GM18519 (cell line): ENCODE measurements around the gene BTBD2.

Experiments
- ATAC-seq: cut with Tn5 transposase; IDR thresholded peaks from one replicate; pipeline ENCODE4 v1.9.1; 2021; ENCODE audit warnings: mild to moderate bottlenecking, moderate library complexity; ENCODE audit not compliant: unreplicated experiment, low FRiP score

The BTBD2 gene

DNA sequence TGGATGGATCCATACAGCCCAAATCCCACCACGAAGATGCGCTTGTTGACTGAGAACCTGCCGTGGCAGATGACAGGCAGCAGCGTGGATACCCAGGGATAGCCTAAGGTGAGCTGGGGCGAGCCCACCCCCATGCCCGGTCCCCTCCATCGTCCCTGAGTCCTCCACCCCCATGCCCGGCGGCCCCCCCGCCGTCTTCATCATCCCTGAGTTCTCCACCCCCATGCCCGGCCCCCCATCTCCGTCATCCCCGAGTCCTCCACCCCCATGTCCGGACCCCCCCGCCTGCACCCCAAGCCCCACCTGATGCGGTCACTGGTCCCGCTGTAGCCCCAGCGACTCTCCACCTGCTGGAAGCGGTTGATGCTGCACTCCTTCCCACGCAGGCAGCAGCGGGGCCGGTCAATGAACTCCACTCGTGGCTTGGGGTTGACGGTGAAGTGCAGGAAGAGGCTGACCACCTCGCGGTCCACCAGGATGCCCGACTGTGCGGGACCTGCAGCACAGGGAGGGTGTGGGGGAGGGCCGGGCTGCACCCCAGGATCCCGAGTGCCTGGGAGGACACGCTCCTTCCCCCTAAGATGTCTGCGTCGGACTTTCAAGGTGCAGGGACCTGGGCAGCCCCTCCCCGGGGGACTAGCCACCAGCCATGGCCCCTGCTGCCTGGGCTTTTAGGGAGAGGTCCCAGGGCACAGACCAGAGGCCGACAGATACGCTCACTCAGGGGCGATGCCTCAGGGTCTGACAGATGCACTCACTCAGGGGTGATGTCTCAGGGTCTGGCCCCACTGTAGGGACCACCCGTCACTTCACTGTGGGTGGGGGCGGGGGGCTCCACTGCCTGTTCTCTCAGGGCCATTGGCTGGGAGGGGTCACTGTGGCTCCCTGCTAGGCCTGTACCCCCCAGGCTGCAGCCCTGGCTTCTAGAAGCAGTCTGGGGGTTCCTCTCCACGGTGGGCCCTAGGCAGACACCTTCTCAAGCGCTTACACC is 28.0 kb downstream of the BTBD2 start:
- no peak for ATAC-seq

DNA sequence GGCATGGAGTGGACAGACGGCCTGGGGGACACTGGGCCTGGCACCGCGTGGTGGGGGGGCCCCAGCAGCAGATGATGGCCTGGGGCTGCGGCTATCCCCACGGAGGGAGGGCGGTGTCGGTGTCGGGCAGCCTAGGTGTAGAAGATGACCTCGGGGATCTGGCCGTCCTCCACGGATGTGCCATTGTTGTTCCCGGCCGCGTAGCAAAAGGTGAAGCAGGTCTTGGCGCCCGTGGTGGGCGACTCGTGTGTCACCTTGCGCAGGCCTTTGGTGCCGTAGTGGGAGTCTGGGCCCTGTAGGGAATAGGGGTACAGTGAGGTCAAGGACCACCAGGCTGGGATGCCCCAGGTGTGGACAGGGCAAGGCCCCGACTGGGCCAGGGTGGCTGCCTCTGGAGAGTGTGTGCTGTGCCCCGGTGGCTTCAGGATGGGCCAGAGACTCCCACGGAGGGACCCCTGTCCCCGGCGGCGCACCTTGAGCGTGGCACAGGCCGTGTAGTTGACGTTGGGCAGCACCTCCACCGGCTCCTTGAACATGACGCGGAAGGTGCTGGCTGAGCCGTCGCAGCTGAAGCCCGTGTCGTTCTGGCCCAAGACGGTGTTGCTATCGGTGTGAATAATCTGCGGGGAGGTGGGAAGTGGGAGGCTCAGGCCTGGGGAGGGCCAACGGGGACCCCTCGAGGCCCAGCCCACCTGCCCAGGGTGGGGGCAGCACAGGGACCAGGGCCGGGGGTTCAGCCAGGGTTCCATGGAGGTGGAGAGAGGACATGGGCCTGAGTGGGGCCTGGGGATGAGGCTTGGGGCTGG is 29.0 kb downstream of the BTBD2 start:
- ATAC-seq = no peak

DNA sequence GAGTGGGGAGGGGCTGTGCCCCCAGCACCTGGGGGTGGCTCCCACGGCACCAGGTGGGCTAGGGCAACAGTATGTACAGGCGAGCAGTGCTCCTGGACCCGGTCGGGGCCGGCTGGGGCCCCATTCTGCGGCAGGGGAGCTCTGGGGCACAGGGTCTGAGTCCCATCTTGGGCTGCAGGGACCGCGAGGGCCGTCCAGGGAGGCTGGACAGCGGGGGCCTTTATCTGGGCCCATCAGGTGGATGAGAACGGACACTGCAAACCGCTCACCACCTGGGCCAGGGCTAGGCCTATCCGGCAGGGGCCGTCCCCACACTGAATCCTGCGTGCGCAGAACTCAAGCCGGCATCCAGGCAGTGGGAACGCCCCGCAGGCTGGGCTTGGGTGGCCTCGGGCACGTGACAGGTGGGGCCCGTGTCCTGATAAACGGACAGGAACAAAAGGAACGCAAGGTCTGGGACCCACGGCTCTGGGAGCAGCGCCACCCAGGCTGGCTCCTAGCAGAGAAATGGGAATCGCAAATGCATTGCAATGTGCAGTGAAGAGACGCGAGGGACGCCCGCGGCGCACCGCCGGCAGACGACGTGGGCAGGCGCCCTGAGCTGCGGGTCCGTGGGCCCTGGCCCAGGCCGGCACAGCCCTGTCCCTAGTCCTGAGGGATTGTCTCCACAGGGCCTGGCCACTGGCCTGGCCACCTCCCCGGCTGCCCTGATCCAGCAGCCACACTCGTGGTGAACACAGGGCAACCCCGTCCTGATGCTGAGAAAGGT is 29.7 kb downstream of the BTBD2 start:
- ATAC-seq = no peak

DNA sequence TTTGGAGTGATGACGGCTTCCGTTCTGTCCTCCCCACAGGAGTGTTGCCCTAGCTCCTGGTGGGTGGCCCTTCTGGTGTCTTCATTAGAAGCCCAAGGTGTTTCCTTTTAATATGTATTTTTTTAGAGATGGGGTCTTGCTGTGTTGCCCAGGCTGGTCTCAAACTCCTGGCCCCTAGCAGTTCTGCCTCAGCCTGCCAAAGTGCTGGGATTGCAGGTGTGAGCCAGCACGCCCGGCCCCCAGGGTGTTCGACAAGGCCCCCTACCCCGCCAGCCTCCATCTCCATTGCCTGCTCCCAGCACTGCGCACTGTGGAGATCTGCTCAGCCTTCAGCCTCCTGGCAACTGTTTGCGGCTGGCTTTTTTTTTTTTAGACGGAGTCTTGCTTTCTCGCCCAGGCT is 31.2 kb downstream of the BTBD2 start:
- no peak for ATAC-seq

DNA sequence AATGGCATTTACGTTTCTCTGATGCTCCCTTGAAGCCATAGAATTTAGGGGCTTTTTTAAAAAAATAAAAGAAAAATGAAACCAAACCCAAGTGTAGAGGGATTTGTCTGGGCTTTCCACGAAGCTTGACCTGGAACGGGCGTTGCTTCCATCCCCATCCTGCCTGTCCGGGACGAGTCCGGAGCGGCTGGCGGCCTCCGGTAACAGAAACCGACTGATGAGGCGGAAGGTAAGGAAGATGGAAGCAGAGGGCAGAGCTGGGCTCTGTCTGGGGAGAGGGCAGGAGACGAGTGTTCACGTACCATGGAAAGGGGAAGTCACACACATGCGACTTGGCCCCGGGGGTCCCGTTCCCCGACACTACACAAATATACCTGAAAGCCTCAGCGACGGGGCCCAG is 34.3 kb downstream of the BTBD2 start:
- ATAC-seq = no peak

DNA sequence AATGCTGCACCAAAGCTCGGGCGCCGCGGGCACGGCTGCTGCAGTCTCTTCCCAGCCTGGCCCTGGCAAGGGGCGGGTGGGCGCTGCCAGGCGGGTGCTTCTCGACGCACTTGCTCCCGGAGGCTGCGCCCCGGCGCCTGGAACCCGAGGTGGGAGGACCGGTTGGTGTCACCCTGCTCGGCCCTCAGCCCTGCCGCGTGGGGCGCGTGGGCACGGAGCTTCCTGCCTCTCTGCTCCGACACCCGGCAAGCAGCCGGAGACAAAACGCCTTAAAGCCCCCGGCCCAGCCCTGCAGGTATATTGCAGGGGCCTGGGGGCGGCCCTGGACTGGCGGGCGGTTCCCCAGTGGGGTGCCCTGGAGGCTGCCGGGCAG is 34.7 kb downstream of the BTBD2 start:
- no peak for ATAC-seq

DNA sequence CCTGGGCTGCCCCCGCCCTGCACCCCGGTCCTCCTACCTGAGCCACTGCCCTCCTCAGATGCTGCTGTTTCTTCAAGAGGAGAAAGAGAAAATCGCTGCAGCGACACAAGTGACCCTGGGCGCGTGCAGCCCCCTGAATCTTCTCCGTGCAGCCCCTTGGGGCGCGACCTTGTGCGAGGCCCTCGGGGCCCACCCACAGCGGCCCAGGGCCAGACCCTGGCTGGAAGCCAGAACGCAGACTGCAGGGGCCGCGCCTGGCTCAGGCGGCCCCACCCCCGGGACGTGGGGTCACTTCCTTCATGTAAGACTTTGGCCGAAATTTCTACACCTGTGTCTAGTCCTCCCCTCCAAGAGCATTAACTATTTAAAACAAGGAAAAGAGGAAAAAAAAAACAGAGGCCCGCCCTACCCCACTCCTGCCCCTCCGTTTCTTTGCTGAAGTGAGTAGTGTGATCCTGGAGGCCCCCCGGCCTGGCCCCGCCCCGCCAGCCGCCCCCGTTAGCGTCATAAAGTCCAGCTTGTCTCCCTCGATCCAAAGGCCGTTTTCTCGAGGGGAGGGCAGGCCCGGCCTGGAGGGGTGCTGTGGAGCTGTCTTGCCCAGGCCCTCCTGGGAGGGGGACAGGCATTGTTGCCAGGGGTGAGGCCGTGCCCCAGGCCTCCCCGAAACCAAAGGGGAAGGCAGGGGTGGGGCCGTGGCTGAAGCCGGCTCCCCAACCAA is 35.3 kb downstream of the BTBD2 start:
- no peak for ATAC-seq

DNA sequence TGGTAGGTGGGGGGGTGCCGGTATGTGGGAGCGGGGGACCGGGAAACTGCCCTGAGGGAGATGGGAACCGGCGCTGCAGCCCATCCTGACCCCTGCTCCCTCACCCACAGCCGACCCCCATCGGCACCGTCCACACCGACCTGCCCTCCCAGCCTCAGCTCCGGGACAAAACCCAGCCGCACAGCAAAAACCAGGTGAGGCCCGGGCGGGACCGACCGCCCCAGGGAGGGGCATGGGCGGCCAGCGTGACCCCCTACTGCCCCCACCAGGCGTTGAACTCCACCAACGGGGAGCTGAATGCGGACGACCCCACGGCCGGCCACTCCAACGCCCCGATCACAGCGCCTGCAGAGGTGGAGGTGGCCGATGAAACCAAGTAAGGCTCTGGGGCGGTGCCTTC is 35.9 kb downstream of the BTBD2 start:
- no peak for ATAC-seq

DNA sequence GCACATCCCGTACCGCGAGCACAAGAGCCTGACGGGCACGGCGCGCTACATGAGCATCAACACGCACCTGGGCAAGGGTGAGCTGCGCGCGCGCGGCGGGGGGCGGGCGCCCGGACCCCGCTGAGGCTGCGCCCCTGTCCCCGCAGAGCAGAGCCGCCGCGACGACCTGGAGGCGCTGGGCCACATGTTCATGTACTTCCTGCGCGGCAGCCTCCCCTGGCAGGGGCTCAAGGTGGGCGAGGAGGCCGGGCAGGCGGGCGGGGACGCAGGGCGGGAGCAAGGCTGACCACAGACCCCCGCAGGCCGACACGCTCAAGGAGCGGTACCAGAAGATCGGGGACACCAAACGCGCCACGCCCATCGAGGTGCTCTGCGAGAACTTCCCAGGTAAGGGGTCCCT is 36.5 kb downstream of the BTBD2 start:
- no peak for ATAC-seq

DNA sequence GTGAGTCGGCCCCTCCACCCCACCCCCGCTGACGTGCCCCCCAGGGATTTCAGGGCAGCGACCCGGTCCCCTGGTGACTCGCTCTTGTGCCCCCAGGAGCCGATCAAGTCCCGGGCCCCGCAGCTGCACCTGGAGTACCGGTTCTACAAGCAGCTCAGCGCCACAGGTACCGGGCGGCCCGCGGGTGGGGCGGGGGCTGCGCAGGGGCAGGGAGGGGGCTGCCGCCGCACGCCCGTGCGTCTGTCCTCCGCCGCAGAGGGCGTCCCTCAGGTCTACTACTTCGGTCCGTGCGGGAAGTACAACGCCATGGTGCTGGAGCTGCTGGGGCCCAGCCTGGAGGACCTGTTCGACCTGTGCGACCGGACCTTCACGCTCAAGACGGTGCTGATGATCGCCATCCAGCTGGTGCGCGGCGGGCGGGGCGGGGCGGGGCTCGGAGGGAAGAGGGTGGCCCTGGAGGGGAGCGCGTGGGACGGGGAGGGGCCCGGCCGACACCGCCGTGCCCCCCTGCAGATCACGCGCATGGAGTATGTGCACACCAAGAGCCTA is 37.1 kb downstream of the BTBD2 start:
- ATAC-seq = no peak

DNA sequence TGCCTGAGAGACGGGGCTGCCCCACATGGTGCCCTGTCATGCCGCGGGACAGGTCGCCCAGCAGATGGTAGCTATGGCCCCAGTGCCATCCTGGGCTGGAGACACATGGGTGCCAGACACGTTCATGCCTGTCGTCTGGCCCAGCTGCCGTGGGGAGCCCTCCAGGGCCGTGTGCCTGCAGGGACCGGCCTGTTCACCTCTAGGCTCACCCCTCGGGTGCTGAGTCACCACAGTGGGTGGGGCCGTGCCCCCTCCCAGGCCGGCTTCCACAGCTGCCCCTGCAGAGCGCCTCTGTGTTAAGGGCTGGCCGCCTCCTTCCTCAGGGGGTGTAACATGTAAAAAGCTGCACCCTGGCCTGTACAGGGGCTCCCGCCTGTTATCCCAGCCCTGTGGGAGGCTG is 38.4 kb downstream of the BTBD2 start:
- no peak for ATAC-seq

DNA sequence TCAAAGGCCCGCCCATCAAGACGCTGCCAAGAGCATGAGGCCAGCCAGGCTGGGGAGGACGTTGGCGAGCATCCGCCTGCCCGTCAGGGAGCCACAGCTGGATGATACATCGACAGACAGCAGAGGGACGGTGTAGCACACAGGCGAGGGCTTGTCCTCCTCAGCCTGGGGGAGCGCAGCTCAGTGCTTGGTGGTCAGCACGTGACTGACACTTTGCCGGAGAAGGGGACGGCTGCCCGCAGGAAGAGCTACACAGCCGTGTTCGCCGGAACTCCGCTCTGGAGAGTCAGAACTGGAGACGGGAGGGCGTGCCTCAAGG is 40.4 kb downstream of the BTBD2 start:
- no peak for ATAC-seq

DNA sequence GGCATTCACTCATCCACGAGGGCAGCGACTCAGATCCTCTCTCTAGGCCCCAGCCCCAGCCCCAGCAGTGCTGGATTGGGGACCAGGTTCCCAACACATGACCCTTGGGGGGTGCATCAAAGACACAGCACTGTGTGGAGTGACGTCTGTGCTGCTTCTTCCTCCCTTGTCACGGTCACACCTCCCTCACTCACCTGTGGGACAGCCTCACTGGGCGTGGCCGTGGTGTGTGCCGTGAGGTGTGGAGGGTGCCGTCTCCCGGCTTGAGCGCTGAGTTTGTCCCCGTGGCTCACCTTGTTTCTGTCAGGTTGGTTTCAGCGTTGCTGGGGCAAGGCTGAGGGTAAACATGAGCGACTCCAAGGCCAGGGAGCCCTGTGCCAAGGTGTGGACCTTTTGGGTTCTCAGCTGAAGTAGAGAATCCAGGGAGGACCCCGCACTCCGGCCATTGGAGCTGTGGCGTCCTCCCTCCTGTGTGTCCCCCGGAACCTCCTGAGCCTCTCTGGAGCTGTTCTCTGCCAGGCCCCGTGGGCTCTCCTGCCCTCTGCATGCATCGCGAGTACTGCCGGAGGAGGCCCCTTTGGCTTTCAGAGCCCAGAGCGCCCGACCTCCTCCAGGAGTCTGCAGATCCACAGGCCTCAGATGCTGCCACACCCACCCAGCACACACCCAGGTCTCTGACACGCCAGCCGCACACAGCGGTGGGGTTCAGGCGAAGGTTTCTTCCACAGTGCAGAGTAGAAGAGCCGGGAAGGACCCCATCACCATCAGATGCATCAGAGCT is 40.9 kb downstream of the BTBD2 start:
- no peak for ATAC-seq

DNA sequence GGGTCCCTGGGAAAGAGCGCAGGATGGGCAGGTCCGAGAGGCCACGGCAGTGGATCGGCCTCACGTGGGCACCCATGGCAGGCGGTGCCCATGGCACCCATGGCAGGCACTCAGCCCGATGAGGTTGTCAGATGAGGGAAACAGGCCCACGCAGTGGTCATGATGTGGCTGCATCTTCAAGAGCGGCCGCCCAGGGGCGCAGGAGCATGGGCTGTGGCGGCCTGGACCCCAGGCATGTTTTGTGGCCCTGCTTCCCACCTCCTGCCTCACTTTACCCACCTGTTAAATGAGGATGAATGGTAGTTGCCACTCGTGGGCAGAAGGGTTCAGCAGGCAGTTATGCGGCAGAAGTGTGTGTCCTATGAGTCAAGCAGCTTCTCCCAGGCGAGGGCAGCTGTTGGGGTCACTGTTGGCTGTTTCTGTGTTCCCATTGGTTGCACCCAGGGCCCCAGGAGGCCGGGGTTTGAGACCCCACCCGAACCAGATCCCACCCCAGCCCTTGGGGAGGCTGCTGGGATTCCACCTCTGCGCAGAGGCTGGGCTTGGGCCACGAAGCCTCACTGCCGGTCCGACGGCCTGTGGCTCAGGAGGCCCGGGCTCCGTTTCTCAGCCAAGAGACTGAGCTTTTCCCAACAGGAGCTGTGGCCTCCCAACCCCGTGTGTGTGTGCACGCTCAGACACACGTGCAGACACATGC is 44.6 kb downstream of the BTBD2 start:
- no peak for ATAC-seq

DNA sequence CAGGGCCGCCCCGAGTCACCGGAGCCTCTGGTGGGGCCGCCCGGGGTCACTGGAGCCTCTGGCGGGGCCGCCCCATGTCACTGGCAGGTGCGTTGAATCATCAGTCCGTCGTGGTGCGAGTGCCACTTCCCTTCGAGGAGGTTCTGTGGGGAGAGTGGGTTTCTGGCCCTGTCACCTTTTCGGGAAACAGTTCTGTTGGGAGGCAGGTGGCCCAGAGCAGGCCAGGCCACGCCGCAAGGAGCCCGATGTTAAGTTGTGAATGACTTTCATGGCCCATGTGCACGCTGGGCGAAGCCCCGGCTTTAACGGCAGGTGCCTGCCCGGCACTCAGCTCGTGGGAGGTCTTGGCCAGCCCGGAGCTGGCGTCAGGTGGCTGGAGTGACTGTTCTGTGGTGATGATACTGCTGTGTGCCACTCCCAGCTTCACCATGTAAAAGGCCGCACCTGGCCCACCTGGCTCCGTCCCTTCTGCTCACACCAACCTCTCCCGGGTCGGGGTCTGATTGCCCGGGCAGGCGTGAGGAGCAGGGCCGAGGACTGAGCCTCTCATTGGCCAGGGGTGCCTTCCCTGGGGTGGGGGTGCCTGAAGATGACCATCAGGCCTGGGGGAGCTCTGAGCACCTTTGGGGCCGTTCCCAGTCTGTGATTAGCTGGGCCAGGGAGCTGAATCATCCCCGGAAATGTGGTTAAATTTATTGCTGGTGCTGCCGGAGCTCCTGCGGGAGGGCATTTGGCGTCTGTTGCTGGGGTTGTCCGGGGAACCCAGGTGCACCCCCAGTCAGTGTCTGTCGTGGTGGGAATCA is 45.3 kb downstream of the BTBD2 start:
- ATAC-seq = no peak

DNA sequence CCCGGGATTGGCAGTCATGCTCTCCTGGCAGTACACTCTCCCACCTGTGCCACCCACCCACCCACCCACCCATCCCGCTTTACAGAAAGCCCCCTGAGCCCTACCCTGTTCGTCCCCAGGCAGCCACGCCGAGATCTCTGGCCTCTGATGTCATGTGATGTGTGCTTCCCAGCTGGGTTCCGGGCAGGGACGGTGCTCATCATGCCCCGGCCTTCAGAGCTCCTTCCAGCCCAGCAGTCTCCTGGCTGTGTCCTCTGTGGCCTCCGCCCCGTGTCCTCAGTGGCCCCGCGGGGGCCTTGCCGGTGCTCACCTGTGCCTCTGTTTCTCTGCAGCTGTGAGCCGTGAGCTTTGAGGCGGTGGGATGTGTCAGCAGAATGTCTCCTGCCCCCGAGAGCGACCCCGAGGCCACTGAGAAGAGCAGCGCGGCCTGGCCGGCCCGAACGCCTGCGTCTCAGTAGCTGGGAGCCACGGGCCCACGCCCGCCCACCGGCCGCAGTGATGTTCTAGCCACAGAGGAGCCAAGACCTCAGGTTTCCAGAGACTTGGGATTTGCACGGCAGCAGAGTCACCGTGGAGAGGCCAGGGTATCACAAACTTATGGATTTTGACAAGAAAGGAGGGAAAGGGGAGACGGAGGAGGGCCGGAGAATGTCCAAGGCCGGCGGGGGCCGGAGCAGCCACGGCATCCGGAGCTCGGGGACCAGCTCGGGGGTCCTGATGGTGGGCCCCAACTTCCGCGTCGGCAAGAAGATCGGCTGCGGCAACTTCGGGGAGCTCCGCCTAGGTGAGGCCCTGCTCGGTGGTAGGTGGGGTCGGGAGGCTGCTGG is 46.1 kb downstream of the BTBD2 start:
- no peak for ATAC-seq
